HepG2 (cell line): ENCODE measurements around the gene TRPC1. TPM values are rescaled to one million over a fixed set of nuclear protein-coding genes. Genes with fewer than 3 reads are reported as not detected.

Experiments
- ATAD3A ChIP-seq: sonication (generic); formaldehyde crosslinking; IDR thresholded peaks from 2 replicates; pipeline ENCODE4 v1.4.0; 2020; ENCODE audit warnings: missing genetic modification reagents
- ATF5 ChIP-seq: sonication (generic); formaldehyde crosslinking; IDR thresholded peaks from 2 replicates; pipeline ENCODE4 v1.4.0; 2020; ENCODE audit warnings: mild to moderate bottlenecking, low read depth, missing genetic modification reagents
- BRF2 ChIP-seq: sonication (generic); formaldehyde crosslinking; IDR thresholded peaks from 2 replicates; pipeline ENCODE4 v1.8.1; 2022; ENCODE audit warnings: mild to moderate bottlenecking, missing genetic modification reagents
- CAMTA2 ChIP-seq: sonication (generic); formaldehyde crosslinking; IDR thresholded peaks from 2 replicates; pipeline ENCODE4 v1.4.0; 2020; ENCODE audit warnings: mild to moderate bottlenecking, missing genetic modification reagents, borderline replicate concordance
- CEBPZ ChIP-seq: IDR thresholded peaks from 2 replicates; pipeline ENCODE4 v1.6.1; 2012; ENCODE audit warnings: low read length, improper control_type of control experiment
- FOXA1 ChIP-seq, 2 experiments: fragments of 450-650 bp in 1 of 2; sonication (generic) in 1 of 2; formaldehyde crosslinking in 1 of 2; IDR thresholded peaks; 2 replicates each; pipeline versions ENCODE4 v1.4.0 to v1.6.1; 2016 to 2020; ENCODE audit warnings: missing genetic modification reagents in 1 of 2
- KMT2B ChIP-seq: IDR thresholded peaks from 2 replicates; pipeline ENCODE4 v1.6.1; 2016; ENCODE audit warnings: missing genetic modification reagents, missing compliant biosample characterization
- NAIF1 ChIP-seq: sonication (generic); formaldehyde crosslinking; IDR thresholded peaks from 2 replicates; pipeline ENCODE4 v1.5.0; 2020; ENCODE audit warnings: mild to moderate bottlenecking, missing genetic modification reagents, borderline replicate concordance
- NFKBIZ ChIP-seq: IDR thresholded peaks from 2 replicates; pipeline ENCODE4 v1.6.1; 2018; ENCODE audit warnings: missing genetic modification reagents, missing compliant biosample characterization
- PHF5A ChIP-seq: IDR thresholded peaks from one replicate; pipeline ENCODE4 v1.6.1; 2018; ENCODE audit warnings: low read depth, missing genetic modification reagents; ENCODE audit not compliant: unreplicated experiment
- RXRA ChIP-seq: sonication (generic); formaldehyde crosslinking; IDR thresholded peaks from 2 replicates; pipeline ENCODE4 v1.5.1; 2020; ENCODE audit warnings: missing genetic modification reagents
- SSRP1 ChIP-seq: IDR thresholded peaks from 2 replicates; pipeline ENCODE4 v1.6.1; 2016; ENCODE audit warnings: control low read depth
- TEAD2 ChIP-seq: sonication (generic); formaldehyde crosslinking; IDR thresholded peaks from 2 replicates; pipeline ENCODE4 v1.9.0; 2021; ENCODE audit warnings: missing genetic modification reagents
- THAP9 ChIP-seq: sonication (generic); formaldehyde crosslinking; IDR thresholded peaks from 2 replicates; pipeline ENCODE4; 2020; ENCODE audit warnings: missing genetic modification reagents, mild to moderate bottlenecking, borderline replicate concordance
- XRCC5 ChIP-seq: fragments of 200-400 bp; formaldehyde crosslinking; optimal IDR thresholded peaks from 2 replicates; pipeline ENCODE3; 2017; ENCODE audit warnings: mild to moderate bottlenecking, low read length
- ZHX1 ChIP-seq: sonication (generic); formaldehyde crosslinking; IDR thresholded peaks from 2 replicates; pipeline ENCODE4 v1.8.1; 2022; ENCODE audit warnings: low read depth, mild to moderate bottlenecking, missing genetic modification reagents
- ZNF564 ChIP-seq: sonication (generic); formaldehyde crosslinking; IDR thresholded peaks from 2 replicates; pipeline ENCODE4 v1.8.1; 2023; ENCODE audit warnings: mild to moderate bottlenecking, missing genetic modification reagents
- ZNF605 ChIP-seq: sonication (generic); formaldehyde crosslinking; IDR thresholded peaks from 2 replicates; pipeline ENCODE4 v1.8.0; 2022; ENCODE audit warnings: mild to moderate bottlenecking, missing genetic modification reagents
- ZNF780A ChIP-seq: sonication (generic); formaldehyde crosslinking; IDR thresholded peaks from 2 replicates; pipeline ENCODE4 v1.8.0; 2022; ENCODE audit warnings: mild to moderate bottlenecking, missing genetic modification reagents, moderate library complexity
- polyA plus RNA-seq, 8 experiments: library from polyadenylated mRNA; depleted of rRNA in 3 of 8; stranded (reverse) in 7 of 8; unstranded in 1 of 8; fragments of >200 nt; fragmentation: Illumina TruSeq in 4 of 8; extraction: Trizol in 4 of 8; gene quantifications; 2 replicates each; pipeline versions ENCODE4 v1.2.1 to v1.2.3, GENCODE V29; 2011 to 2016; ENCODE audit warnings: low read depth in 4 of 8, missing spikeins in 1 of 8, mixed read lengths in 1 of 8; ENCODE audit not compliant: insufficient read depth in 1 of 8
- total RNA-seq, 5 experiments: library from RNA; depleted of rRNA; stranded (reverse); fragments of >200 nt; fragmentation: Illumina TruSeq; extraction: Trizol; gene quantifications; 2 replicates each; pipeline ENCODE4 v1.2.3, GENCODE V29; 2016; ENCODE audit warnings: low read depth in 1 of 5

The TRPC1 gene
- total and polyA plus RNA-seq, 2 of the 13 experiments (the other 11 are each of a cell fraction or from before 2014, with no cell fraction given), result 10.8 to 13.1 TPM

GRCh38 chr3:142724682-142725356, 985 bp downstream of the TRPC1 start (continued):
- peak; percentile 90; the same call in 1 of the 2 replicates for TF ChIP-seq THAP9
- TF ChIP-seq CEBPZ, result no peak
- TF ChIP-seq ZNF605, result peak; percentile 86
- no peak for TF ChIP-seq ATAD3A (CRISPR knock-in tag)
- no peak for TF ChIP-seq ZNF780A
- peak; percentile 79 for TF ChIP-seq RXRA
- no peak for TF ChIP-seq ATF5 (CRISPR knock-in tag)
- no peak for TF ChIP-seq XRCC5
- no peak for TF ChIP-seq BRF2
- no peak for TF ChIP-seq TEAD2 (CRISPR knock-in tag)
- TF ChIP-seq SSRP1 (CRISPR knock-in tag), result 0 out of 2 replicates have a peak, but pooled peaks have one; percentile 39
- no peak for TF ChIP-seq ZNF564 (CRISPR knock-in tag)
- no peak for TF ChIP-seq FOXA1 (IDR thresholded peaks at IDR 0.05)
- TF ChIP-seq FOXA1 (CRISPR knock-in tag; IDR thresholded peaks at IDR 0.05), result no peak
- TF ChIP-seq PHF5A (CRISPR knock-in tag), result no peak
- 0 out of 2 replicates have a peak, but pooled peaks have one; percentile 36 for TF ChIP-seq NAIF1 (CRISPR knock-in tag)
- TF ChIP-seq KMT2B (CRISPR knock-in tag), result no peak; the same call in 1 of the 2 replicates
- TF ChIP-seq ZHX1 (CRISPR knock-in tag), result no peak; the same call in 1 of the 2 replicates
- no peak for TF ChIP-seq CAMTA2 (CRISPR knock-in tag)
- no peak for TF ChIP-seq NFKBIZ (CRISPR knock-in tag)
